HepG2 (cell line): ENCODE measurements around the gene MAEA. TPM values are rescaled to one million over a fixed set of nuclear protein-coding genes. Genes with fewer than 3 reads are reported as not detected.

Experiments
- ATAC-seq: fragments of 200-7000 bp; cut with Tn5 transposase; 3 replicates; pipeline ENCODE4 v1.9.1; 2020; ENCODE audit warnings: mild to moderate bottlenecking, moderate library complexity
- BruUV-seq: library from RNA; stranded (reverse); fragments of 400-500 nt; replicated peaks from 2 replicates; lab custom pipeline; 2021; lab: Mats Ljungman, UMichigan
- CTCF ChIA-PET: fragments of 300-600 bp; formaldehyde crosslinking; extraction: SDS; loops from one replicate; lab custom pipeline; 2021; ENCODE audit warnings: low total read pairs, inconsistent platforms, low intra/inter-chr PET ratio; lab: Yijun Ruan, JAX
- POLR2A ChIA-PET: fragments of 350-600 bp; sonication (Branson Sonifier 250); formaldehyde crosslinking; loops from one replicate; lab custom pipeline; 2020; ENCODE audit warnings: antibody characterized with exemption, inconsistent platforms; lab: Yijun Ruan, JAX
- DNase-seq: peaks from one replicate; pipeline ENCODE4 v3.0.0-alpha.2; 2015; ENCODE audit warnings: low spot score
- FAIRE-seq: peaks from 3 replicates; lab custom pipeline; 2011; peaks lifted over from hg19 to GRCh38; lab: Jason Lieb, UNC
- H2AFZ ChIP-seq: one replicate; pipeline ENCODE4 v1.6.1; 2011; ENCODE audit warnings: low read length, inconsistent platforms
- H3K27ac ChIP-seq: fragments of 300-600 bp; 3 replicates; pipeline ENCODE4 v1.8.0; 2011; ENCODE audit warnings: mixed run types, mild to moderate bottlenecking, mixed read lengths, low read length, inconsistent platforms; ENCODE audit not compliant: insufficient read depth; ENCODE audit errors: extremely low read length
- H3K27me3 ChIP-seq, 2 experiments: fragments of 200-600 bp in 1 of 2; 2 replicates in 1 of 2; 3 replicates in 1 of 2; pipeline versions ENCODE4 v1.6.0 to v1.8.0; 2011; ENCODE audit warnings: low read length in 2 of 2, mild to moderate bottlenecking in 2 of 2, moderate library complexity in 2 of 2, inconsistent platforms in 1 of 2; ENCODE audit not compliant: insufficient read depth in 2 of 2, control insufficient read depth in 1 of 2
- H3K36me3 ChIP-seq, 2 experiments: fragments of 200-600 bp in 1 of 2; replicated peaks in 1 of 2; 2 replicates in 1 of 2; 3 replicates in 1 of 2; pipeline versions ENCODE4 v1.5.1 to v1.8.0; 2011; ENCODE audit warnings: low read length in 2 of 2, inconsistent platforms in 1 of 2; ENCODE audit not compliant: insufficient read depth in 2 of 2, control insufficient read depth in 1 of 2
- H3K4me1 ChIP-seq: 2 replicates; pipeline ENCODE4 v1.5.1; 2012; ENCODE audit warnings: low read length, inconsistent platforms; ENCODE audit not compliant: insufficient read depth
- H3K4me2 ChIP-seq: 2 replicates; pipeline ENCODE4 v1.6.0; 2011; ENCODE audit warnings: low read depth, low read length, inconsistent platforms
- H3K4me3 ChIP-seq, 3 experiments: fragments of 200-600 bp in 1 of 3; sonication (generic), shearing (Covaris generic) in 1 of 3; replicated peaks in 1 of 3; 2 replicates each; pipeline ENCODE4 v1.5.1; 2011 to 2016; ENCODE audit warnings: low read length in 3 of 3, inconsistent platforms in 2 of 3, low read depth in 2 of 3, mild to moderate bottlenecking in 2 of 3, control low read depth in 1 of 3, mixed read lengths in 1 of 3; ENCODE audit not compliant: insufficient read depth in 1 of 3
- H3K79me2 ChIP-seq: one replicate; pipeline ENCODE4 v1.6.1; 2011; ENCODE audit warnings: low read length, inconsistent platforms; ENCODE audit not compliant: insufficient read depth
- H3K9ac ChIP-seq: 2 replicates; pipeline ENCODE4 v1.6.0; 2011; ENCODE audit warnings: mild to moderate bottlenecking, low read depth, low read length, inconsistent platforms; ENCODE audit not compliant: insufficient read depth
- H3K9me3 ChIP-seq: 2 replicates; pipeline ENCODE4 v1.5.1; 2012; ENCODE audit warnings: mild to moderate bottlenecking, low read length
- H4K20me1 ChIP-seq: 2 replicates; pipeline ENCODE4 v1.6.0; 2011; ENCODE audit warnings: inconsistent platforms, mild to moderate bottlenecking, low read length, moderate library complexity; ENCODE audit not compliant: insufficient read depth
- GABPB1 ChIP-seq: IDR thresholded peaks from 2 replicates; pipeline ENCODE4 v1.6.1; 2016; ENCODE audit warnings: mild to moderate bottlenecking, missing genetic modification reagents, moderate library complexity, missing compliant biosample characterization
- TARDBP ChIP-seq: sonication (generic); formaldehyde crosslinking; IDR thresholded peaks from 2 replicates; pipeline ENCODE4 v1.8.0; 2022; ENCODE audit warnings: mild to moderate bottlenecking, missing genetic modification reagents
- ZBTB40 ChIP-seq, 2 experiments: fragments of 450-650 bp in 1 of 2; sonication (generic) in 1 of 2; formaldehyde crosslinking in 1 of 2; IDR thresholded peaks; 2 replicates each; pipeline versions ENCODE4 v1.6.1 to v1.8.0; 2016 to 2022; ENCODE audit warnings: antibody characterized with exemption in 1 of 2, mild to moderate bottlenecking in 1 of 2, missing genetic modification reagents in 1 of 2
- ZNF768 ChIP-seq: sonication (generic); formaldehyde crosslinking; IDR thresholded peaks from 2 replicates; pipeline ENCODE4 v1.4.0; 2020; ENCODE audit warnings: missing genetic modification reagents
- WGBS: methylation state at CpG from one replicate; pipeline ENCODE4 v1.1.6; 2017; ENCODE audit warnings: low lambda C conversion rate; 5-methylcytosine and 5-hydroxymethylcytosine counted together
- in situ Hi-C: cut with HindIII; loops from 2 replicates; pipeline ENCODE4 v1.10.0; 2017; ENCODE audit warnings: low pct_unique_long_range_greater_than_20kb; ENCODE audit not compliant: extremely low pct_ligation_motif_present
- intact Hi-C: fragments of 100-400 bp; cut with micrococcal nuclease; formaldehyde crosslinking; loops from one replicate; pipeline ENCODE4 v1.10.0; 2022; ENCODE audit not compliant: unreplicated experiment
- polyA plus RNA-seq, 8 experiments: library from polyadenylated mRNA; depleted of rRNA in 3 of 8; stranded (reverse) in 7 of 8; unstranded in 1 of 8; fragments of >200 nt; fragmentation: Illumina TruSeq in 4 of 8; extraction: Trizol in 4 of 8; gene quantifications; 2 replicates each; pipeline versions ENCODE4 v1.2.1 to v1.2.3, GENCODE V29; 2011 to 2016; ENCODE audit warnings: low read depth in 4 of 8, missing spikeins in 1 of 8, mixed read lengths in 1 of 8; ENCODE audit not compliant: insufficient read depth in 1 of 8
- total RNA-seq, 5 experiments: library from RNA; depleted of rRNA; stranded (reverse); fragments of >200 nt; fragmentation: Illumina TruSeq; extraction: Trizol; gene quantifications; 2 replicates each; pipeline ENCODE4 v1.2.3, GENCODE V29; 2016; ENCODE audit warnings: low read depth in 1 of 5

The MAEA gene
- total and polyA plus RNA-seq, 2 of the 13 experiments (the other 11 are each of a cell fraction or from before 2014, with no cell fraction given): 52.0 to 57.1 TPM

DNA sequence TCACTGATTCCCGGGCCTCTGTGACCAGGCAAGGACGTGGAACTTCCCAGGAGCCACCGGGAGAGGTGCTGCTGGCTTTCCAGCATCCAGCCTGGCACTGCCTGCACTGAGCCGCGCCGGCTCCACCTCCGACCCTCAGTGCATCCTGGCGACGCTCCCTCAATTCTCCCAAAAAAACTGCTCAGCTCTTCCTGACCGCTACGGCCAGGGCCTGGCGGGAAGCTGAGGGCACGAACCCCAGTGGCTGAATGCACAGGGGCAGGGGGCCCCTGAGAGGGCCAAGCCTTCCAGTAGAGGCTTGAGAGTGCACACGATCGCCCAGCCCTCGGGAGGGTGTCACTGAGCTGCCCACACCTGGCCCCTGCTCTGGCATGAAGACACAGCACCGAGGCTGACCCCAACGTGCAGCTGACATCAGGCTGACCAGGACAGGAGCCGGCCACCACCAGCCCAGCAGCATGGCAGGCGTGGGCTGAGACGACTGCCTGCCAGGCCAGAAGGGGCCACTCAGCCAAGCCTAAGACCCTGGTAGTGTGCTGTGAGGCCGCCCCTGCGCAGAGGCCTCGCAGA is 47.7 kb upstream of the MAEA start:
- in situ Hi-C loops: no loop called here
- Histone ChIP-seq H3K79me2 (peaks cover 70% of the 10 kb centered on the region), H3K4me3 (no peak overlapping the region)
- DNase-seq (no peak), ATAC-seq (no peak), FAIRE-seq (no peak)
- TF ChIP-seq GABPB1 (no peak), ZNF768 (peak; percentile 3; the same call in 1 of the 2 replicates), TARDBP (no peak), ZBTB40 (IDR thresholded peaks at IDR 0.05) (no peak), ZBTB40 (CRISPR knock-in tag; IDR thresholded peaks at IDR 0.05) (no peak)
- TF ChIP-seq, all 625 proteins: peak for 1
- no peak overlapping the region for H3K9ac ChIP-seq
- intact Hi-C loops: no loop called here
- peaks cover 8 to 36% of the 10 kb centered on the region in 2 experiments for H3K36me3 ChIP-seq
- CTCF ChIA-PET: no interaction called here
- H3K4me1 ChIP-seq: peaks cover 23% of the 10 kb centered on the region
- no peak overlapping the region for H3K27ac ChIP-seq
- H3K4me2 ChIP-seq: no peak overlapping the region
- WGBS: 97% methylated on average over 18 of the region's 24 CpGs
- no peaks in the 10 kb centered on the region for H3K9me3 ChIP-seq
- no TSS peak for BruUV-seq
- no peak overlapping the region for H2AFZ ChIP-seq
- H3K27me3 ChIP-seq: no peaks in the 10 kb centered on the region
- peaks cover 51% of the 10 kb centered on the region for H4K20me1 ChIP-seq
- POLR2A ChIA-PET: no interaction called here
